OCI-LY3 (cell line): ENCODE measurements around the gene CFB.

Experiments
- EZH2phosphoT487 ChIP-seq: fragments of 200-600 bp; shearing (Covaris generic); IDR thresholded peaks from 2 replicates; pipeline ENCODE4 v1.6.1; 2018; ENCODE audit warnings: antibody characterized with exemption, mixed run types, low read depth
- TF ChIP-seq, protein P1 (sequence below): fragments of 200-600, 300-600 bp; sonication (generic); IDR thresholded peaks from 2 replicates; pipeline ENCODE4 v1.5.1; 2014; ENCODE audit warnings: antibody characterized with exemption, low read length, low read depth

- TF ChIP-seq, protein P1, sequence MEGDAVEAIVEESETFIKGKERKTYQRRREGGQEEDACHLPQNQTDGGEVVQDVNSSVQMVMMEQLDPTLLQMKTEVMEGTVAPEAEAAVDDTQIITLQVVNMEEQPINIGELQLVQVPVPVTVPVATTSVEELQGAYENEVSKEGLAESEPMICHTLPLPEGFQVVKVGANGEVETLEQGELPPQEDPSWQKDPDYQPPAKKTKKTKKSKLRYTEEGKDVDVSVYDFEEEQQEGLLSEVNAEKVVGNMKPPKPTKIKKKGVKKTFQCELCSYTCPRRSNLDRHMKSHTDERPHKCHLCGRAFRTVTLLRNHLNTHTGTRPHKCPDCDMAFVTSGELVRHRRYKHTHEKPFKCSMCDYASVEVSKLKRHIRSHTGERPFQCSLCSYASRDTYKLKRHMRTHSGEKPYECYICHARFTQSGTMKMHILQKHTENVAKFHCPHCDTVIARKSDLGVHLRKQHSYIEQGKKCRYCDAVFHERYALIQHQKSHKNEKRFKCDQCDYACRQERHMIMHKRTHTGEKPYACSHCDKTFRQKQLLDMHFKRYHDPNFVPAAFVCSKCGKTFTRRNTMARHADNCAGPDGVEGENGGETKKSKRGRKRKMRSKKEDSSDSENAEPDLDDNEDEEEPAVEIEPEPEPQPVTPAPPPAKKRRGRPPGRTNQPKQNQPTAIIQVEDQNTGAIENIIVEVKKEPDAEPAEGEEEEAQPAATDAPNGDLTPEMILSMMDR: no peak
- no peak for TF ChIP-seq EZH2phosphoT487
Measured at GRCh38 chr6:31897612-31898382, 48.1 kb upstream of the CFB start, which contains the start of gene EHMT2.
